ENCODE results near the gene SPATA3. TPM values are rescaled to one million over a fixed set of nuclear protein-coding genes. Genes with fewer than 3 reads are reported as not detected.
"Not testable (repeated sequence)": the region's sequence is repeated elsewhere in the genome, so short reads cannot be mapped to it uniquely, and the experiment has no call there.

The SPATA3 gene
- polyA plus RNA-seq, 1 experiment, result not detected

DNA sequence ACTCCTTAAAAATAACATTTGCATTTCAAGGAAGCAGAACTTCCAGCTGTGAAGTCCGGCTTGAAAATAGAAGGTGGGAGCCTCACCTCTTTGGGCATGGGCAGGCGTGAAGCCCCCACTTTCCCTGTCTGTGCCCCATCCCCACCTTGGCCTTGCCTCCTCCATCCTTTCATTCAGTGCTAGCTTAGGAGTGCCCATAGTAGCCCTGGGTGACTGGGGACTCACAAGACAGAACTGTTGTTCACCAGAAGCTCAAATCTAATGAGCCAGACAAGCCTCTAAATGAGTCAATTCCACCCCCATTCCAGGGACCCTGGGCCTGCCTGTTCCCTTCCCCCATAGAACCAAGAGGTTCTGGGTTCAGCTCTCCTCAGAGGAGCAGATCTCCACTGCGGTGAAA, 20.0 kb downstream of the SPATA3 start:
- peaks cover 23% of the 10 kb centered on the region for H3K27me3 ChIP-seq (ENCODE audit: control insufficient read depth, insufficient read depth, low read length)
- DNase-seq (ENCODE audit: low read depth, low spot score), result no peak
- TF ChIP-seq, protein P1, sequence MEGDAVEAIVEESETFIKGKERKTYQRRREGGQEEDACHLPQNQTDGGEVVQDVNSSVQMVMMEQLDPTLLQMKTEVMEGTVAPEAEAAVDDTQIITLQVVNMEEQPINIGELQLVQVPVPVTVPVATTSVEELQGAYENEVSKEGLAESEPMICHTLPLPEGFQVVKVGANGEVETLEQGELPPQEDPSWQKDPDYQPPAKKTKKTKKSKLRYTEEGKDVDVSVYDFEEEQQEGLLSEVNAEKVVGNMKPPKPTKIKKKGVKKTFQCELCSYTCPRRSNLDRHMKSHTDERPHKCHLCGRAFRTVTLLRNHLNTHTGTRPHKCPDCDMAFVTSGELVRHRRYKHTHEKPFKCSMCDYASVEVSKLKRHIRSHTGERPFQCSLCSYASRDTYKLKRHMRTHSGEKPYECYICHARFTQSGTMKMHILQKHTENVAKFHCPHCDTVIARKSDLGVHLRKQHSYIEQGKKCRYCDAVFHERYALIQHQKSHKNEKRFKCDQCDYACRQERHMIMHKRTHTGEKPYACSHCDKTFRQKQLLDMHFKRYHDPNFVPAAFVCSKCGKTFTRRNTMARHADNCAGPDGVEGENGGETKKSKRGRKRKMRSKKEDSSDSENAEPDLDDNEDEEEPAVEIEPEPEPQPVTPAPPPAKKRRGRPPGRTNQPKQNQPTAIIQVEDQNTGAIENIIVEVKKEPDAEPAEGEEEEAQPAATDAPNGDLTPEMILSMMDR (IDR thresholded peaks at IDR 0.05; ENCODE audit: low read depth, low read length), result no peak
- ChIA-PET POLR2A (no interaction called here), CTCF (no interaction called here)
- no peaks in the 10 kb centered on the region; the same call in 1 of the 2 replicates for H3K9me3 ChIP-seq (ENCODE audit: control insufficient read depth, insufficient read depth, low read length)
- no peak overlapping the region for H3K27ac ChIP-seq (ENCODE audit: low read depth, low read length)
- no peak overlapping the region for H3K4me3 ChIP-seq (ENCODE audit: low read depth, low read length)

DNA sequence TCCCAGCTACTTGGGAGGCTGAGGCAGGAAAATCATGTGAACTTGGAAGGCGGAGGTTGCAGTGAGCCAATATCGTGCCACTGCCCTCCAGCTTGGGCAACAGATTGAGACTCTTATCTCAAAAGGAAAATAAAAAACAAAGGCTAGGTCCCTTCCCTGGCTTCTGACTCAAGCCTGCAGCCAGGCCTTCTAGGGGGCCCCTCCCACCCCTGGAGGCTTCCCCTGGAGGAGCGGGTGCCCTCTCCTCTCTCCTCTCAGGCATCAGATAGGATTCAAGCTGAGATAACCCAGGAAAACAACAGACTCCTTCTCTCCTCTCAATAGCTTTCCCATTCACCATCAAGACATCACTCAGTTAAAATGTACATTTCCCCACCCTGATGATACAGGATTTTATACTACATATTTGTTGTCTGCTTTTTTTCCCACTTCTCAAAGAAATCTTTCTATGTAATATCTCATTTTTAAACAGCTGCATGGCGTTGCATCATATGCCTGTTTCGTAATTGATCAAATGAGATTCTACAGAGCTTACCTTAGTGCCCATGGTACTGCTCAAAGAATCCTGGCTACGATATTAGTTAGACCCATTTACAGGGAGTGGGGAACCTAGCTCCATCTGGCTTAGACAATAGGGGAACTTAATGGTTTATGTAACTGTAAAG, 20.8 kb downstream of the SPATA3 start:
- TF ChIP-seq, protein P1 (IDR thresholded peaks at IDR 0.05; ENCODE audit: low read depth, low read length), result no peak
- DNase-seq (ENCODE audit: low read depth, low spot score), result no peak
- H3K9me3 ChIP-seq (ENCODE audit: control insufficient read depth, insufficient read depth, low read length), result no peaks in the 10 kb centered on the region; the same call in 1 of the 2 replicates
- CTCF ChIA-PET, result interaction anchor here (1.0 kb wide), 1 partner anchor 29 kb away, joined by 4 read pairs; no protein-coding TSS in a partner anchor
- no peak overlapping the region for H3K4me3 ChIP-seq (ENCODE audit: low read depth, low read length)
- H3K27ac ChIP-seq (ENCODE audit: low read depth, low read length), result no peak overlapping the region
- peaks cover 17% of the 10 kb centered on the region for H3K27me3 ChIP-seq (ENCODE audit: control insufficient read depth, insufficient read depth, low read length)
- POLR2A ChIA-PET, result interaction anchor here (0.5 kb wide), 1 partner anchor 69 kb away, joined by 3 read pairs; no protein-coding TSS in a partner anchor

DNA sequence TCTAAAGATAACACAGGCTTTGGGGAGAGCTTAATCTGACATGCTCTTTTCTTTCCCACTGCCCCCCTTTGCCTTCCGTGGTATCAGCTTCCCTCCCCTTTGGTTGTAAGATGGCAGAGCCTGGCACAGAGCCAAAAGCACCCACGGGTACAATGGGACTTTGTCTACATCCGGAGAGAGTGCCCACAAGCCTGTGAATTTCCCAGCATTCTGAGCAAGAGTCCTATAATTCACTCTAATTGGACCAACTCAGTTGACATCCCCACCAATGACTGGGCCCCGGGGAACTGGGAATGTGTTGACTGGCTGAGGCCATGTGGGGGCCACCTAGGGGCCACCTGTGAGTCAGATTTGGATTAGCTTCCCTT, 21.3 kb downstream of the SPATA3 start:
- Histone ChIP-seq H3K4me3 (ENCODE audit: low read depth, low read length) (no peak overlapping the region), H3K27ac (ENCODE audit: low read depth, low read length) (no peak overlapping the region), H3K27me3 (ENCODE audit: control insufficient read depth, insufficient read depth, low read length) (peaks cover 17% of the 10 kb centered on the region), H3K9me3 (ENCODE audit: control insufficient read depth, insufficient read depth, low read length) (no peaks in the 10 kb centered on the region; the same call in 1 of the 2 replicates)
- ChIA-PET POLR2A (interaction anchor here (0.5 kb wide), 1 partner anchor 69 kb away, joined by 3 read pairs; no protein-coding TSS in a partner anchor), CTCF (interaction anchor here (1.0 kb wide), 1 partner anchor 30 kb away, joined by 4 read pairs; no protein-coding TSS in a partner anchor)
- no peak for DNase-seq (ENCODE audit: low read depth, low spot score)
- TF ChIP-seq, protein P1 (IDR thresholded peaks at IDR 0.05; ENCODE audit: low read depth, low read length), result no peak

DNA sequence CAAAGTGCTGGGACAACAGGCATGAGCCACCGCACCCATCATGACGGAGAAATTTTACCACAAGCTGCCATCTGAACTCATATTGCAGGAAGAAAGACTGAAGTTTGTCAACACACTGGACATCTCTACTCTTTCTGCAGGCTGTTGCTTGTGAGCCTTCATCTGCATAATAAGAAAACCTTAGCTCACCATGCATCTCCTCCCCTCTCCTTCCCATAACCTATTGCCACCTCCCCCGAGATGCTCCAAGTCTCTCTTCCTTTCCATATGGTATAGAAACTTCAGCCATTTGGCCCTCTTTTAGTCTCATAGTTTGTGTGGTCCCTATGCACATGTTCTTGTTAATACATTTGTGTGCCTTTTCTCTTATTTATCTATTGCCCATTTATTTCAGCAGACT, 22.3 kb downstream of the SPATA3 start:
- TF ChIP-seq, protein P1 (IDR thresholded peaks at IDR 0.05; ENCODE audit: low read depth, low read length), result no peak
- POLR2A ChIA-PET, result no interaction called here
- H3K9me3 ChIP-seq (ENCODE audit: control insufficient read depth, insufficient read depth, low read length), result no peaks in the 10 kb centered on the region; the same call in 1 of the 2 replicates
- CTCF ChIA-PET, result interaction anchor here (1.0 kb wide), 1 partner anchor 194 kb away, joined by 3 read pairs; no protein-coding TSS in a partner anchor
- peaks cover 13% of the 10 kb centered on the region for H3K27me3 ChIP-seq (ENCODE audit: control insufficient read depth, insufficient read depth, low read length)
- no peak for DNase-seq (ENCODE audit: low read depth, low spot score)
- H3K27ac ChIP-seq (ENCODE audit: low read depth, low read length), result no peak overlapping the region
- no peak overlapping the region for H3K4me3 ChIP-seq (ENCODE audit: low read depth, low read length)

DNA sequence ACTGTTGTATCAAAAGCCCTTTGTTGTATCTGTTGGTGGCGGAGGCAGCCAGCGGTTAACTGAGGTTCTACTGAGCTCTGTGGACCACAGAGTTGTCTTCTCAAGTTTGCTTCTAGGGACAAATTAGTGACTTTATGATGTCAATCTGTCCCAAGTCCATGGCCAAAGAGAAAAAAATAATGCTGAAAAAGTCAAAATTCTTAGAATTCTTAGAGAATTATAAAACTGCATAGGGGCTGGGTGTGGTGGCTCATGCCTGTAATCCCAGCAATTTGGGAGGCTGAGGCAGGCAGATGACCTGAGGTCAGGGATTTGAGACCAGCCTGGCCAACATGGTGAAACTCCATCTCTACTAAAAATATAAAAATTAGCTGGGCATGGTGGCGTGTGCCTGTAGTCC, 29.1 kb downstream of the SPATA3 start:
- CTCF ChIA-PET, result interaction anchor here (0.9 kb wide), 1 partner anchor 177 kb away, joined by 3 read pairs; no protein-coding TSS in a partner anchor
- H3K4me3 ChIP-seq (ENCODE audit: low read depth, low read length); POLR2A ChIA-PET; H3K27ac ChIP-seq (ENCODE audit: low read depth, low read length); H3K27me3 ChIP-seq (ENCODE audit: control insufficient read depth, insufficient read depth, low read length); H3K9me3 ChIP-seq (ENCODE audit: control insufficient read depth, insufficient read depth, low read length); DNase-seq (ENCODE audit: low read depth, low spot score): not testable (repeated sequence)
